Fibroblast of the aortic adventitia (primary cell): ENCODE results near the gene DRGX. TPM values are rescaled to one million over a fixed set of nuclear protein-coding genes. Genes with fewer than 3 reads are reported as not detected.

Experiments
- DNase-seq: peaks from one replicate; pipeline ENCODE4 v3.0.0-alpha.2; 2010; ENCODE audit warnings: low read depth
- H3K4me3 ChIP-seq: 2 replicates; pipeline ENCODE4 v1.5.1; 2011; ENCODE audit warnings: low read depth, mild to moderate bottlenecking, control low read depth, low read length, moderate library complexity
- CTCF ChIP-seq: IDR thresholded peaks from 2 replicates; pipeline ENCODE4 v1.5.1; 2011; ENCODE audit warnings: mild to moderate bottlenecking, low read length, control low read depth, inconsistent platforms; ENCODE audit not compliant: insufficient read depth
- total RNA-seq: library from RNA; depleted of rRNA; stranded (reverse); fragments of >200 nt; gene quantifications from 2 replicates; pipeline ENCODE4 v1.2.3, GENCODE V29; 2012; ENCODE audit warnings: low replicate concordance

The DRGX gene
- total RNA-seq, 1 donor = not detected

GRCh38 chr10:49431426-49431825, 35.5 kb upstream of the DRGX start:
- TF ChIP-seq CTCF = no peak
- no peak for DNase-seq
- no peak overlapping the region for H3K4me3 ChIP-seq

- DNase-seq = no peak
- no peak for TF ChIP-seq CTCF
- H3K4me3 ChIP-seq = no peak overlapping the region
These were observed 33.6 kb upstream of the DRGX start for GRCh38 chr10:49429458-49429857.

DNA sequence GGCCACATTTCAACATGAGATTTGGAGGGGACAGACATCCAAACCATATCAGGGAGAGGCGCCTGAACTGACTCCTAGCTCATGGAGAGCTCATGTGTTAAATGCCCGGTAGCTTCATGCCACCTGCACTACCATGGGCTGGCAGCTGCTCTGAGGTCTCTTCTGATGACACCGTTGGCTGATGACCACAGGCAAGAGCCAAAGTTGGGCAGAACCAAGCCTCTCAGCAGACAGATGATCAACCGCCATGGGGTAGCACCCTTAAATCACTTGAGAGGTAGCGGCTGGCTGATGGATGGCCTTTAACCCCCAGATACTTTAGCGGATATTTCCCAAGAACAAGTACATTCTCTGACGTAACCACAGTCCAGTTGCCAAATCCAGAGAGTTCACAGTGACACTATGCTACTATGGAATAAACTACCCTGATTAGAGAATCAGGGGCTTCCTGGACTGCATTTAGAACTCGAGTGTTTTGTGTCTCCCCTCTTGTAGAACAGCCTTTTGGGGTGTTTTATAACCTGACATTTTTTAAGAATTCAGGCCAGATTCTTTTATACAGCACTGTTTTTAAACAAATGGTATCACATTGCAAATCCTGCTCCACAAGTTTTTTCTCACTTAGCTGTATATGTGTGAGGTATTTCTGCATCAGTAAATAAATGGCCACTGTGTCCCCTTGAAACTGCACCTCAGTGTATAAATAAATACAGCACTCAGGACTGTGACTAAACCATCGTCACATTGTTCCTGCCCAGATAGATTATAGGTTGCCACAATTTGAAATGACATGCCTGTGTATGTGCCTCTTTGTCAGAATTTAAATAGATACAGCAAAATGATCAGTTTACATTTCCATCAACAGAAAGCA, 30.8 kb upstream of the DRGX start:
- no peak for TF ChIP-seq CTCF
- H3K4me3 ChIP-seq = no peak overlapping the region
- DNase-seq = no peak

DNA sequence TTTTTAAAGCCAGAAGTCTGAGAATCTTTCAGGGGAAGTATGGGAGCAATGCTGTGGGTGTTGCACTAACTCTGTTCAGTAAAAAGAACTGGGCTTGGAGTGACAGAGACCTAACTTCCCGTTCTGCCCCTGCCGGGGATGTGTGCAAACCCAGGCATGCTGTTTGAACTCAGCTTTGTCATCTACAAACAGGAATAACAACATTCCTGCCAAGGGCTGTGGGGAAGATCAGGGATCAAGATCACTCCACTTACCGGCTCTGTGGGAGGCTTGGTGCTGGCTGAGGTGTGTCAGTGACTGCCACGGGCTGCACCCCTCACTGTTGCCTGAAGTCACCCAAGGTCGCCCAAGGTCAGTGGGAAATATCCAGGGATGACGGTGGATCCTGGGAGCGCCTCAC, 23.1 kb upstream of the DRGX start:
- no peak for TF ChIP-seq CTCF
- no peak overlapping the region for H3K4me3 ChIP-seq
- DNase-seq = no peak

- no peak for DNase-seq
- no peak for TF ChIP-seq CTCF
- no peak overlapping the region for H3K4me3 ChIP-seq
These were observed 22.4 kb upstream of the DRGX start for GRCh38 chr10:49418328-49418727.

GRCh38 chr10:49418053-49418326, 22.1 kb upstream of the DRGX start:
- TF ChIP-seq CTCF = no peak
- no peak overlapping the region for H3K4me3 ChIP-seq
- no peak for DNase-seq

DNA sequence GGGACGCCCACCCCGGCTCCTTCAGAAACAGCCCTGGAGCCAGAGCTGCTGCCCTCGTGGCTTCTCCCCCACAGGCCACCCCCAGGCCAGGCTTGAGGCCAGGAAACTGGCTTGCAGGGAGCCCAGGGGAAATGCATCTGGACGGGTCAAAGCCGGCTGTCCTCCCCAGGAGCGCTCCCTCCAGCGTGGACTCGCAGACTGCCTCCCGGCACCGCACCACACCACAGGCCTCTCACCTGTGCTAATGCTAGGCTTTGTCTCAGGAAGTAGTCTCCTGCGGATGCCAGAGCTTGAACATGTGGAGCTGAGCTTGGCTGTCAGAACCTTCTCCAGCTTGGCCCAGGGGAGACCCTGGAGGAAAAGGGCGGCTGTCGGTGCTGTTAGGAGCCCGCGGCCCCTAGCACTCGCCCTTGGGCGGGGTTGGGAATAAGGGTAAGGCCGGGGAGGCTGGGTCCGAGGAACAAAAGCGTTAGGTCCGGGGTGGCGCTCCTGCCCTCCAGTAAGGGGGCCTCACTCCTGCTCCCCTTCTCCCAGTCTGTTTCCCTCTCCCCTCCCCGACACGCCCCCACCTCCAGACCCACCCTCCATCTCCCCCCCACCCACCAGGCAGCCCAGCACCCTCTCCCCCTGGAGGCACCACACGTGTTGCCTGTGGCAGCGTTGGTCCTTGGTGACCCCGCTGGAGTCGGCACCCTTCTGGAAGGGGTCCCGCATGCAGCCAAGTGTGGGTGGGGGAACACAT, 21.6 kb upstream of the DRGX start:
- no peak for TF ChIP-seq CTCF
- no peak overlapping the region for H3K4me3 ChIP-seq
- no peak for DNase-seq
